GM21825 (cell line): ENCODE measurements around the gene RASSF1.

Experiments used
- ATAC-seq: cut with Tn5 transposase; IDR thresholded peaks from one replicate; pipeline ENCODE4 v1.9.1; 2021; ENCODE audit warnings: mild to moderate bottlenecking, moderate library complexity; ENCODE audit not compliant: unreplicated experiment

Gene RASSF1, protein sequence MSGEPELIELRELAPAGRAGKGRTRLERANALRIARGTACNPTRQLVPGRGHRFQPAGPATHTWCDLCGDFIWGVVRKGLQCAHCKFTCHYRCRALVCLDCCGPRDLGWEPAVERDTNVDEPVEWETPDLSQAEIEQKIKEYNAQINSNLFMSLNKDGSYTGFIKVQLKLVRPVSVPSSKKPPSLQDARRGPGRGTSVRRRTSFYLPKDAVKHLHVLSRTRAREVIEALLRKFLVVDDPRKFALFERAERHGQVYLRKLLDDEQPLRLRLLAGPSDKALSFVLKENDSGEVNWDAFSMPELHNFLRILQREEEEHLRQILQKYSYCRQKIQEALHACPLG

DNA sequence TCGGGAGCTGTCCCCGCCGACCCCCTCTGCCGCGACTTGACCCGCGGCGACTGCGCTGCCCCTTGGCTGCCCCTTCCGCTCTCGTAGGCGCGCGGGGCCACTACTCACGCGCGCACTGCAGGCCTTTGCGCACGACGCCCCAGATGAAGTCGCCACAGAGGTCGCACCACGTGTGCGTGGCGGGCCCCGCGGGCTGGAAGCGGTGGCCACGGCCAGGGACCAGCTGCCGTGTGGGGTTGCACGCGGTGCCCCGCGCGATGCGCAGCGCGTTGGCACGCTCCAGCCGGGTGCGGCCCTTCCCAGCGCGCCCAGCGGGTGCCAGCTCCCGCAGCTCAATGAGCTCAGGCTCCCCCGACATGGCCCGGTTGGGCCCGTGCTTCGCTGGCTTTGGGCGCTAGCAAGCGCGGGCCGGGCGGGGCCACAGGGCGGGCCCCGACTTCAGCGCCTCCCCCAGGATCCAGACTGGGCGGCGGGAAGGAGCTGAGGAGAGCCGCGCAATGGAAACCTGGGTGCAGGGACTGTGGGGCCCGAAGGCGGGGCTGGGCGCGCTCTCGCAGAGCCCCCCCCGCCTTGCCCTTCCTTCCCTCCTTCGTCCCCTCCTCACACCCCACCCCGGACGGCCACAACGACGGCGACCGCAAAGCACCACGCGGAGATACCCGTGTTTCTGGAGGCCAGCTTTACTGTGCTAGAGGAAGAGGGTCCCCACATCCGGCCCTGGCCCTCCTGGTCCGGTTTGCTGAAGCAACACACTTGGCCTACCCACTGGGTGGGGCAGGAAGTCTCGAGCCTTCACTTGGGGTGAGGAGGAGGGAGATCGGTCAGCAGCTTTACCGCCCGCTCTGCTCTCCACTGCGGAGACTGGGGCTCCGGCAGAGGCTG lies at the start of gene RASSF1:
TSS of gene RASSF1 (minus strand) at position 389 of the 882 bp plus-strand sequence. CDS start at position 358, 31 bp downstream.
- ATAC-seq = no peak

DNA sequence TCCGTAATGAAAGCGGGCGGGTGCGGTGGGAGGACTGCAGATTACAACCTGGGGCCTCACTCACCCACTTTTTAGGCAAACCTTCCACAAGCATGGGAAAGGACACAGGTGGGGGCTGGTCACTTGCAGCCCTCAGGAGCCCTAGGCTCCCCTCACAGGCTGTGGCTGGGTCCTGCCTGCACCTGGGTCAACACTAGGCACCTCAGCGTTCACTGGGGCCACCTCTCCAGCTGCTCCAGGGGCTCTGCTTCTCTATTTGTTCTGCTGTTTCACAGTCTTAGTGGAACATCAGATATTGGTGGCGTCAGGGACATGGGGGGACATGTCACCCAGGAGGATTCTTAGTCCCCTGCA lies 48.8 kb upstream of the RASSF1 start:
- no peak for ATAC-seq

DNA sequence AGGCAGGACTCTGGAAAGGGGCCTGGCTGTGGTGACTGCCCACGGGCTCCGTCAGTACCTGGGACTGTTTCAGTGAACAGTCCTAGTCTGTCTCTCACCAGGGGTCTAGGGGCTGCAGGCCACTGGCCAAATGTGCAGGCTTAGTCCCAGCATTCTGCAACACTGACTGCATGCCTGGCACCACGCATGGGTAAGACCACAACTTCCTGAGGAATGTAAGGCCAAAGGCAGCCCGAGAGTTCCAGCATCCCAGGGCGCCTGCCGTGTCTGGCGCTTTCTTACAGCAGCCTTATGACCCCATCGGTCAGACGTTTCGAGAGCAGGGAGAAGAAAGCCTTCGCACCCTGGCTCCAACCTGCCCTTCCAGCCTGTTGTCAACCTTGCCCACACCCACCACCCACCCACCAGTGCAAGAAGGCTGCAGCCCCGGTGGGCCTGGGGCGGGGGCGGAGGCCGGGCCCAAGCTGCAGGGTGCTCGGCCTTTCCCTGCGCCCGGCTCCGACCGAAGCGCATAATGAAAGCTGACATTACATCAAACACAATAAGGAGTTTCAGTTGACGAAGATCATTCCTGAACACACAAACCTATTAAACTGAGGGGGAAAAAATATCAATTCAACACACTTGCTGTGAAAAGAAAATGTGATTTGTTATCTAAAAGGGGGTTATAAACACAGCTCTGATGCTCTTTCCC lies 48.2 kb upstream of the RASSF1 start:
- no peak for ATAC-seq

DNA sequence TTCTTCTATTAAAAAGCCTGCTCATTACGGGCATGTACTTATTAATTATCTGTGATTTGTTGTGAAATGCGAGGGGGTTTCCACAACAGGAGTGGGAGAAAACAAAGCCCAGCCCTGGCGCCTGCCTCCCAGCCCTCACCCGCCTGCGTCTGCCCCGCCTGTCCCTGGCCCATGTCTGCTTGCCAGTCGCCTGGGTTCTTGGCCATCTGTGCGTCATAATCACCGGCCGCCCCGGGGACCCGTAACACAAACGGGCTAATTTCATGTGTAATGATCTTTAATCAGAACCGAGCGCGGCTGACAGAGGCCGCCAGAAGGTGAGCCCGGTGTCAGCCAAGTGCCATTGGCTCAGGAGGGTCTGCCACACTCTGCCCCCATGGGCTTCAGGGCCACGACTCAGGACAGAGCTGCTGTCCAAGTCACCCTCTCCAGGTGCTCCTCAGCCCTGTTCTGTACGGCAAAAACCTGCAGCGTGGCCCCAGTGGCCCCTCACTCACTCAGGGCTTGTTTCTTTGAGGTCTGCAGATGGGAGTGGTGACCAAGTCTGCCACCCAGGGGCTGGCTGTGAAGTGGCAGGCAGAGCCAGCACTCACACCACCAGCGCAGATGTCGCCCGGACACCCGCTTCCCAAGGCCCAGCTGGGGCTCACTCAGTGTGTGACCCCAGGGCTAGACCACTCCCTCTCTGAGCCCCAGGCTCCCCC lies 47.5 kb upstream of the RASSF1 start:
- no peak for ATAC-seq

DNA sequence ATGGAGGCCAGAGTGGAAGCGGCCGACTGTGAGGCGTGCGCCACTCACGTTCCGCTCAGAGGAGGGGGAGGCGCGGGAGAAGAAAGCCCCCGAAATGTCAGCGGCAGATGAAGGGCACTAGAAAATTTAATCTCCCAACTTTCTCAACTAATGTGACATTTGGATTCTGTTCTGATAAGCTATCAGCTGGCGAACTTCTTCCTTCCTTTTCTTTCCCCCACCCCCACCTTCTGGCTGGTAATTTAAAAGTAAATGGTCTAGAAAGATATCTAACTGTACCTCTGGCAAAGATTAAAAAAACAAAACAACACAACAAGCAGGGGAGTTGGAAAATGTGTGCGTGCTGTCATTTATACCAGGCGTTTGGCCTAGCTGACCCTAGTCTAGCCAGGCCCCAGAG lies 45.1 kb upstream of the RASSF1 start:
- ATAC-seq = no peak

DNA sequence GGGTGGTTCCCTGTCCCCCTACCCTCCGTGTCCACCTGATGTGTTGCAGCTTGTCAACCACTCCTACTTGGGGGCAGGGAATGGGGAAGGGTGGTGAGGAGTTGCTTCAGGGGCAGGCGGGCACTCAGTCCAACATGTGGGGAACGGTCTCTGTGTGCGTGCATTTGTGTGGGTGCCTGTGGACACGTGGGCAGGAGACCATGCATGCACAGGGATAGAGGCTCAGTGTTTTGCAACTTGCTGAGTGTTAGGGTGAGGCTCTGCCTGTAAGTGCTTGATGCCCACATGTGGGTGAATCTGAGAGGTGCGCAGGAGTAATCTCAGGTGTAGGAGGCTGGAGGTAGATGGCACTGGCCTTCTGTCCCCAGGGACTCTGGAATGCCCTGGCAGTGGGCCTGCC lies 43.1 kb upstream of the RASSF1 start:
- ATAC-seq = no peak

DNA sequence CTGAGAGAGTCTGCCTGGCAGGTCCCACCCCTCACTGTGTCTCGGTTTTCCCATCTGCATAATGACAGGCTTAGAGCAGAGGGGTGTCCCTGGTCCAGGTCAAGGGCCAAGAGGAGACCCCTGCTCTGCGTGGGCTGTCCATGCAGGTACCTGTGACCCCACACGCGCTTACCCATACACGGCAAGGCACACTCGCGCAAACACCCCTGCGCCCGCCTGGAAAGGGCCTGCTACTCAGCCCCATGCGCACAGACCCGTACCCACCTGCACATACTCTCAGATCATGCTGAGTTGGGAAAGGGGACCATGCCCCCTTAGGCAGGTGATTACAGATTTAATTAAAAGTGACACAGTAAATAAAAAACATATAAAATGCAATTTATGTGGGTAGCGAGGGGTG lies 42.1 kb upstream of the RASSF1 start:
- no peak for ATAC-seq

DNA sequence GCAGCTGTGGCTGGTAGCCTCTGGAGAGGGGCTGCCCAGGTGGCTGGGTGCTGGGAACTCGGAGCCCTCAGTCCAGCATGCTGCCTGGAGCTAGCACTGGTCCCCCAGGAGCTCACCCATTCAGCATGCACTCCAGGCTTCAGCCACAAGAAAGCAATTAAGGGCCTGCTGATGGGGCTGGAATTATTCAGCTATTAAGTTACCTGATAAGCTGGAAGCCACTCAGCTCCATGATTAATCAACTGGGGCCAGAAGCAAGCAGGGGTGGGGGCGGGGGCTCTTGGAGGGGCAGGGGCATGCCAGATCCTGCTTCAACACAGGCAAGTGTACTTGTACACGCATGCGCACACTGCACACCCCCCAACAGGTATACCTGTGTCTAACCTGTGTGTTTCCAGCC lies 40.7 kb upstream of the RASSF1 start:
- no peak for ATAC-seq

DNA sequence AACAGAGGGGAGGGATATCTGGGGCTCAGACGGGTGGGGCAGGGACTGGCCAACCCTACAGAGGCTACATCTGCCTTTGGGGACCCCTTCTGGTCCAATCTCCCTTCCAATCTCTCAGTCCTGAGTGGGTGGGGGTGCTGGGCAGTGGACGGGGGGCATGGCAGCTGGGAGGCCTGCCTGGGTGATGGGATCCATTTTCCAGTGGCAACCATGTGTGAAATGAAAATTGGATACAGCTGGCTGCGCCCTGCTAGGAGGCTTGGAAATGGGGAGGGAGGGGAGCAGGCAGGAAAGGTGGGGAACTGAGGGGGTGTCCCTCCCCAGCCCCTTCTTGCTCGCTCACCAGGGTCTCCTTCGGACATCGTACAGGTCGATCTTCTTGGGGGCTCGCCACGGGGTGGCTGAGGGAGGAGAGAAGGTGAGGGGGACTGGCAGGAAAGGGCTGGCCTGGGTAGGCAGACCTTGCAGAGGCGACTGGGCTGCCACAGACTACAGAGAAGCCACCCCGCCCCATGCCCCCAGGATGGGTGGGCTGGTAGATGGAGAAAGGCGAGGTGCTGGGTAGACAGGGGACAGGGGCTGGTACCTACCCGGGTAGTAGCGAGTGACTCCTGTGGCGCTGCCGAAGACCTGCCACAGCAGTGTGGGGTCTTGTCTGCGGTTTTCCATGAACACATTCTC lies 39.9 kb upstream of the RASSF1 start:
- ATAC-seq = no peak

DNA sequence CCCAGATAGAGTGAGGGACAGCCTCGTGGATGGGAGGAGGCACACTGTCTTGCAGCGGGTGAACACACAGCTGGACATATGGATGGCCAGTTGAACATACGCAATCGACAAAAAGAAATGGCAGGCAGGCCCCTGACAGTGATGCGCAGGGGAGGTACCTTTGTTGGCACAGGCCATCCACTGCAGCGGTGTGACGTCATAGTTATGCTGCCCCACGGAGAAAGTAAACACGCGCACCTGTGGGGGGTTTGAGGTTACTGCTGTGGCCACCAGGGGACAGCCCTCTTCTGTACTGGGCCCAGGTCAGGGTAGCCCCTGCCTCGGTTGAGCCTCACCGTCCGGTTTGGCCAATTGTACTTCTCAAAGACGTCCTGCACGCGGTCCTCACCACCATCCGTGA lies 38.1 kb upstream of the RASSF1 start:
- no peak for ATAC-seq

DNA sequence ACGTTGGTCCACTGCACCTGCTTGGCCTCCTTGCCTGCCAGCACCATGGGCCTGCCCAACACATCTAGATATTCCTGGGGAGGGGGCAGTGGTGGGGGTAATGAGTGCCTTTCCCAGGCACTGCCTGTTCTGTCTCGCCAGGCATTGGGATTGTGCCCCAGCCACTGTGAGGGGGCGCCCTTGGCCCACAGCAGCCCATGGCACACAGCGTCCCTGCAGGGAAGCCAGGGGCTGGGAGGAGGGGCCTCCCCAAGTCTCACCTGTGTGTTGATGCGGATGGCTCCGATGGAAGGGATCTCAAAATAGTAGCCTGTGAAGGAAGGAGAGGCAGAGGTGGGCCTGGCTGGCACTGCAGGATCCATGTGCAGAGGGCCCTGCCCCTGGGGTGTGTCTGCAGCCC lies 37.4 kb upstream of the RASSF1 start:
- ATAC-seq = no peak

DNA sequence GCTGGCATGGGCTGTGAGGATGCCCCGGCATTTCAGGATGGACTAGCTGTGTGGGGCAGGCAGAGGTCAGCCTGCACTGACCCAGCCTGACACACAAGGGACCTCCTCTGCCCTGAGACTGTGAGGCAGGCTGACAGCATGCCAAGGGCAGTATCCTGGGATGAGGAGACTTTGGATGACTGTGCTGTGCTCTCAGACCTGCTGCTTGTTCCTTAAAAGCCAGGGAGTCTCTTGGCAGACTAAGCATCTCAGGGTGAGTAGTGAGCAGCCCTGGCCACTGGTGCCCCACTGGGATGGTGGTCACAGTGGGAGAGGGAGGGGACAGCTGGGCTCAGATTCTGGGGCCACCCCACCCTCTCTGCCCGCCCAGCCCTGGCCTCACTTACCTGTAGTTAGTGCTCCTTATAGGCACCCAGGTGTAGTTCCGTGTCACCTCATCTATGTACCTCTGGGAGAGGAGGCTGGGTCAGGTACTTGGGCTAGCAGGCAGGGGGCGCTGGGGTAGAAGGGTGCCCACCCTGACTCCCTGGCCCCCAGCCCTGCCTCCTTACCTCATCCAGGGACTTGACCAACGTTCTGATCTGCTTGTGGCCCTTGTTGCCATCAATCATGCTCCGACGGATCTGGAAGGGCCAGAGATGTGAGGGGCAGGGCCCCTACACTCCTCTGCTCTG lies 34.8 kb upstream of the RASSF1 start:
- no peak for ATAC-seq

DNA sequence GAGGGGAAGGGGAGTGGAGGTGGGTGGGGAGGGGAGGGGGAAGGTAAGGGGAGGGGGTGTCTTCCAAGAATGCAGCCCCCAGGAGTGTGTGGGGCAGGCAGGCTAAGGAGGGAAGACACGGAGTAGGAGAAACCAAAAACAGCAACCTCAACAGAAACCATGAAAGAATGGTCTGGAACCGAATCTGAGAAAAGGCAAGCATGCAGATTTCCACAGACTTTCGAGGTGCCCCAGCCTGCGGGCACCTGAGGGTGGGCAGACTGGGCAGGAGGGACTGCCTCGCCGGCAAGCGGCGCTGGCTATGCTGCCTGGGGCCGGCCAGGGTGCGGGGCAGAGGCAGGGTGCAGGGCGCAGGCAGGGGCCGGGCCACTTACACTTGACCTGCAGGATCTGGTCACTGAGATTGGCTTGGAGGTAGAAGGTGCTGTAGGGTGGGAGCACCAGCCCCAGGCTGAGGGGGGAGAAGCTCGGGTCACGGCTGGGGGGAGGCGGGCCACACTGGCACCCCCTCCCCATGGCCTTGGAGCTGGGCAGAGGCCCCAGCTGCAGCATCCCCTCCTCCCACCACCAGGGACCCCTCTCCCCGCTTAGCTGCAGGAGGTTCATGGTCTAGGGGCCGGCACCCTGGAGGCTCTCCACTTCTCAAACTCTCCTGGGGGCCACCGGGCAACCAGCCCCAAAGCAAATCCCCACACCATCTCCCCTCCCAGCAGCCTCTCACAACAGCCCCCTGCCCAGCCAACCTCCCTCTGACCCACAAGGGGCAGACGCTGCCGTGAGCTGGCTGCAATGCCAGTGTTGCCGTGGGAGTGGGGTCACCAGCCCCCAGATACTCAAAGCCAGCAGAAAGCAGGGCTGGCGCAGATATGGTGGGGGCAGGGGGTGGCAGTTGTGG lies 34.0 kb upstream of the RASSF1 start:
- ATAC-seq = no peak

DNA sequence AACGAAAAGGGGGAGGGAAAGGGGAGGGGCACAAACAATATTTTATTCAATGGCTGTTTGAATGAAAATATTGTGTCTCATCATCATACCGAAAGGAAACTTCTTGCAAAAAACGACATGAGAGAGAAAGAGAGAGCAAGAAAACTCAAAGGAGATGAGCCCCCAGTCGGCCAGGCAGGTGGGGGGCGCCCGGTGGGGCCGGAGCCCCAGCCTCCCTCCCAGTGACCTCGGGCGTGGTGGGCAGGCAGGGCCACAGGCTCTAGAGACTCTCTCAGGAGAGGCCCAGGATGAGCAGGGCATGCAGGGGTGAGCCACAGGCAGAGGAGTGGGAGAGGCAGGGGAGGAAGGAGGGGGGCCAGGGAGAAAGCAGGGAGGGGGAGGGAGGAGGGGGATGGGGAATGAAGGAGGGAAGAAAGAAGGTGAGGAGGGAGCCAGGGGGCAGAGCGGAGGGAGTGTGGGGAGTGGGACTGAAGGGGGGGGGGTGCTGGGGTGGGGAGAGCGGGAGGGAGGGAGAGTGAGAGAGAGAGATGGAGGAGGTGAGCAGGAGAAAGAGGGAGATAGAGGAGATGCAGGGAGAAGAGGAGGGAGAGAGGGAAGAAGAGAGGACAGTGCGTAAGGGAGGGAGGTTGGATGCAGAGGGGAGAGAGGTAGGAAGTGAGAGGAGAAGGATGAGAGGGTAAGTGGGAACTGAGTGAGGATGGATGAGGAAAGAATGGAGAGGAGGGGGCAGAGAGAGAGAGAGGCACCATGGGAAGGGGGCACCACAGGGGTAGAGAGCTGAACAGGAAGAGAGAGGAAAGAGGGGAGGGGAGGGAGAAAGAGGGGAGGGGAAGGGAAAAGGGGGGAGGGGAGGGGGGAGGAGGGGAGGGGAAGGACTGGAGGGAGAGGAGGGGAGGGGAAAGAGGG lies 32.8 kb upstream of the RASSF1 start:
- no peak for ATAC-seq

DNA sequence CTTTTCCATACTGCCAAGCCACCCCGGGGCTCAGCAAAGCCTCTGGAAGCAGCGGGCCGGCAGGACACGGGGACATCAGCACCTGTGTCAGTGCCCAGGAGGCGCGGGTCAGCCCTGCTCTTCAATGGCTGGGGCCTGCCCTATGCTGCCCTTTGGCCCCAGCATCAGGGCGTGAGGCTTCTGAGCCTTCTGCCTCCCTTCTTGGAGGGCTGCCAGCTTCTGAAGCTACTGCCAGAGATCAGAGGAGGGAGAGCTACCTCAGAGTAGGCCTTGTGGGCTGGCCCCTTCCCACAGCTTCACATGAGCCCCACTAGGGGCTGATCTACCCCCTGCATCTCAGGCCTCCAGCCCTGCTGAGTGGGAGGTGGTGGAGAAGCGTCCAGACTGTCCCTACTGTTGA lies 31.7 kb upstream of the RASSF1 start:
- ATAC-seq = no peak

DNA sequence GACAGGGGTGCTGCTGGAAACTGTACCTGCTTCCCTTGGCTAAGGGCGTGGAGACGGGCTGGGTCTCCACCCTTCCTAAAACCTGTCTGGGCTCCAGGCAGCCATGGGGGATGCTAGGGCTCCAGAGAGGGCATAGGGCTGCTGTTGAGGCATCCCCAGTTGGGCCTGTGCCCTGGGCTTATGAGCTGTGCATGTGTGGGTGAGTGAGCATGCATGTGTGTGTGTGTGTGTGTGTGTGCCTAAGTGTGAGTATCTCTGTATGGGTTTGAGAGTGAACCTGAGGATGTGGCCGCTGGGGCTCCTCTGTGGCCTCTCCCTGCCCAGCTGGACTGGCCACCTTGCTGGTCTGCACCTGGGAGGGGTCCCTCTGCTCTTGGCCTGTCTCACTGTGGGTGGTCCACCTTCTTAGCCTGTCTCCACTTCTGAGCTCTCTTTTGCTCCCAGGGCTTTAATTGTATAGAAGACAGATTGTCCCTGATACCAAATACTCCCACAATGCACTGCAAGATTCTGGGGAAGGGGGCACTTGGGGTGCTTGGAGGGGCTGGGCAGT lies 30.6 kb upstream of the RASSF1 start:
- no peak for ATAC-seq

DNA sequence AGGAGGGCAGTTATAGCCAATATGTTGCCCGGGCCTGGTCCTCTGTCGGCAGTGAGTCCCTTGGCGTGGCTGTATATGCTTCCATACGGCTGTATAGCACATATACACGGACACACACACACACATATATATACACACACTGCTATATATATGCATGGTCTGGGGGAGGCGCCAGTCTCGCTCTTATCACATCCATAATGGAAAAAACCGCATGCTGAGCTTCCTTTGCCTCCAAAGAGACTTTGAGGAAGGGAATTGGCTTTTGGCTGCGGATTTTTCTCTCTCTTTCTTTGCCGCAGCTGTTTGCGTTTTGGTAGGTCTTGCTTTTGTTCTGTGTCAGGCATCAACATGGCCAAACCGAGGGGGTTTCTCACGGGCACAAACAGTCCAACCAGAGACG lies 30.0 kb upstream of the RASSF1 start:
- ATAC-seq = no peak
